BLaER1 treated with 17β-estradiol and CSF1 and Interleukin-3, amounts not matched to agents 10 nM and 100 nM (cell line): Measurements from ENCODE around the gene PHACTR3.
"Not testable (repeated sequence)": the region's sequence is repeated elsewhere in the genome, so short reads cannot be mapped to it uniquely, and the experiment has no call there.

Source experiments
- H3K27ac ChIP-seq, 11 experiments: shearing (Covaris generic); formaldehyde crosslinking; 2 replicates each; pipeline ENCODE4 v1.8.1; 2022
- H3K27me3 ChIP-seq, 11 experiments: shearing (Covaris generic); formaldehyde crosslinking; 2 replicates each; pipeline ENCODE4 v1.8.1; 2022
- H3K36me3 ChIP-seq, 11 experiments: shearing (Covaris generic); formaldehyde crosslinking; 2 replicates each; pipeline ENCODE4 v1.8.1; 2022
- H3K4me1 ChIP-seq, 10 experiments: shearing (Covaris generic); formaldehyde crosslinking; 2 replicates each; pipeline ENCODE4 v1.8.1; 2022
- H3K4me2 ChIP-seq, 11 experiments: shearing (Covaris generic); formaldehyde crosslinking; 2 replicates each; pipeline ENCODE4 v1.8.1; 2022
- H3K4me3 ChIP-seq, 10 experiments: shearing (Covaris generic); formaldehyde crosslinking; 2 replicates each; pipeline ENCODE4 v1.8.1; 2022
- H3K9ac ChIP-seq, 11 experiments: shearing (Covaris generic); formaldehyde crosslinking; 2 replicates each; pipeline ENCODE4 v1.8.1; 2022
- H3K9me3 ChIP-seq, 11 experiments: shearing (Covaris generic); formaldehyde crosslinking; replicated peaks in 1 of 11; 2 replicates each; pipeline ENCODE4 v1.8.1; 2022
- H4K20me1 ChIP-seq, 11 experiments: shearing (Covaris generic); formaldehyde crosslinking; 2 replicates each; pipeline ENCODE4 v1.8.1; 2022
- Cebpa-rat ChIP-seq, 11 experiments: shearing (Covaris generic); IDR thresholded peaks; 2 replicates each; pipeline ENCODE4 v1.8.1; 2022

Gene PHACTR3

DNA sequence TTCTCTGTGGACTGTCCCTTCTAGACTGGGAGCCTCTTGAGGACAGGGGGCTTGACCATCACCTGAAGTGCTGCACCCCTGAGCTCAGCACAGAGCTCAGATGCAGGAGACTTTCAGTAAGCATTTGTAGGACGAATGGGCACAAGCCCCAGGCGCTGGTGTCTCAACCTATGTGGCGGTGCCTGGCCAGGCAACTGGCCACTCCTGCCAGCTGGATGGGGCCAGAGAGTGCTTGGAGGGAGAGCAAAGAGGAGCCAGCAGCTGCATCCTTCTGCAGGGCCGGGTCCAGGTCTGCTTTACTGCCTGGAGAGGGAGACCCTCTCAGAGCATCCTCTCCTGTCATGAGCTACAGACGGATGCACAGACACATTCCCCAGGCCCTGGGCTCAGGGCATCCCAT is 4.5 kb downstream of the PHACTR3 start:
- H3K4me3 ChIP-seq: no peak overlapping the region
- H3K4me2 ChIP-seq: peak overlapping the region in 10 of 11 experiments; percentile 12 to 99 (median 94); a peak in 20 of 22 replicates
- peaks cover 50 to 94% (median 88%) of the 10 kb centered on the region in 10 experiments for H3K4me1 ChIP-seq
- peaks cover 0 to 92% (median 0%) of the 10 kb centered on the region in 11 experiments; a peak in 8 of 22 replicates for H4K20me1 ChIP-seq
- H3K27me3 ChIP-seq: peaks cover 0 to 34% (median 0%) of the 10 kb centered on the region in 11 experiments; a peak in 4 of 22 replicates
- H3K27ac ChIP-seq: peak overlapping the region in 7 of 11 experiments; percentile 4 to 58 (median 52); a peak in 9 of 22 replicates
- H3K9me3 ChIP-seq: no peaks in the 10 kb centered on the region
- H3K9ac ChIP-seq: peak overlapping the region in 4 of 11 experiments; percentile 12 to 43 (median 30); a peak in 3 of 22 replicates
- peaks cover 0 to 76% (median 15%) of the 10 kb centered on the region in 11 experiments; a peak in 10 of 22 replicates for H3K36me3 ChIP-seq
- no peak for TF ChIP-seq Cebpa-rat (IDR thresholded peaks at IDR 0.05)

DNA sequence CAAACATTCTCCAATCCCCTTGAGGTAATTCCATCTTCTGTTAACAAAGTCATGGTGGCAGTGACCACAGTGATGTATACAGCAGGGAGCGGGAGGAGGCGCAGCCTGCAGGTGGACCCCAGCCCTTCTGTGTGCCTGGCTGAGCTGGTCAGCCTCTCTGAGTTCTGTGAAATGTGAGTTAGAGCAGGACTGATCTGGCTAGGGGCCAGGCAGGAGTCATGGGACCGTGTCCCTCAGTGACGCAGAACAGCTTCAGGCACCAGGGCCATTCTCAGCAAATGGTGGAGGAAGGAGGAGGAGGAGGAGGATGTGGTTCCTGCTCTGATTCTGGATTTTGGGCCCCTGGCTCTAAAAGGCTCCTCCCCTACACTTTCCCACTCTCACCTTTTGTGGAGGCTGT is 6.9 kb downstream of the PHACTR3 start:
- Histone ChIP-seq H3K9me3 (no peaks in the 10 kb centered on the region), H3K36me3 (peaks cover 0 to 95% (median 21%) of the 10 kb centered on the region in 11 experiments; a peak in 10 of 22 replicates), H3K9ac (peak overlapping the region in 1 of 11 experiments; percentile 32; a peak in 3 of 22 replicates), H3K4me1 (peaks cover 62 to 100% (median 99%) of the 10 kb centered on the region in 10 experiments), H3K27ac (peak overlapping the region in 9 of 11 experiments; percentile 18 to 66 (median 32); a peak in 14 of 22 replicates), H4K20me1 (peaks cover 0 to 98% (median 4%) of the 10 kb centered on the region in 11 experiments; a peak in 9 of 22 replicates), H3K4me2 (peak overlapping the region; percentile 52 to 99 (median 85)), H3K4me3 (no peak overlapping the region), H3K27me3 (peaks cover 0 to 14% (median 0%) of the 10 kb centered on the region in 11 experiments; a peak in 4 of 22 replicates)
- no peak for TF ChIP-seq Cebpa-rat (IDR thresholded peaks at IDR 0.05)

DNA sequence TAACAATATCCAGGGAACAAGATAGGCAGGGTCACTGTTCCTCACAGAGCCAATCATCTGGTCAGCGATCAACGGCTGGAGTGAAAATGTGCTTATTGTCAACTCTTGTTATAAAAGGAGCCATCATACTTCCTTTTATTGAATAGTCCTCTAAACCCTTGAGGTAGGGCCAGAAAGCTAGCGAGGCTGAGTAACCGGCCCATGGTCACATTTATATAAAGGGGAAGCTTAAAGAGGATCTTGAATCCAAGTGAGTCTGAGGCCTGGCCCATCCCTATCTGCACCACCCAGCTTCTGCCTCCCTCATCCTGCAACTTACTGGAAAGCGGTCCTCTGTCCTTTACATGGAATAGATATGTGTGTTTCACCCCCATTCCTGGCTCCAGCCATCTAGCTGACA is 9.5 kb downstream of the PHACTR3 start:
- Histone ChIP-seq H3K27me3 (no peaks in the 10 kb centered on the region), H3K4me1 (peaks cover 73 to 100% (median 99%) of the 10 kb centered on the region in 10 experiments), H3K4me3 (no peak overlapping the region), H3K36me3 (peaks cover 0 to 95% (median 21%) of the 10 kb centered on the region in 11 experiments; a peak in 10 of 22 replicates), H4K20me1 (peaks cover 0 to 98% (median 10%) of the 10 kb centered on the region in 11 experiments; a peak in 9 of 22 replicates), H3K27ac (peak overlapping the region in 5 of 11 experiments; percentile 16 to 68 (median 25); a peak in 7 of 22 replicates), H3K4me2 (peak overlapping the region; percentile 14 to 91 (median 53); a peak in 19 of 22 replicates), H3K9me3 (no peaks in the 10 kb centered on the region), H3K9ac (no peak overlapping the region)
- TF ChIP-seq Cebpa-rat (IDR thresholded peaks at IDR 0.05): no peak

- no peak for TF ChIP-seq Cebpa-rat (IDR thresholded peaks at IDR 0.05)
- Histone ChIP-seq H3K27ac (peak overlapping the region in 4 of 11 experiments; percentile 19 to 68 (median 38); a peak in 5 of 22 replicates), H4K20me1 (peaks cover 0 to 100% (median 10%) of the 10 kb centered on the region in 11 experiments; a peak in 9 of 22 replicates), H3K9ac (no peak overlapping the region), H3K4me3 (no peak overlapping the region), H3K4me1 (peaks cover 78 to 100% (median 100%) of the 10 kb centered on the region in 10 experiments), H3K27me3 (no peaks in the 10 kb centered on the region), H3K9me3 (no peaks in the 10 kb centered on the region), H3K4me2 (peak overlapping the region; percentile 14 to 91 (median 65); a peak in 19 of 22 replicates), H3K36me3 (peaks cover 0 to 100% (median 21%) of the 10 kb centered on the region in 11 experiments; a peak in 11 of 22 replicates)
Observed at GRCh38 chr20:59614714-59615113, 10.4 kb downstream of the PHACTR3 start.

DNA sequence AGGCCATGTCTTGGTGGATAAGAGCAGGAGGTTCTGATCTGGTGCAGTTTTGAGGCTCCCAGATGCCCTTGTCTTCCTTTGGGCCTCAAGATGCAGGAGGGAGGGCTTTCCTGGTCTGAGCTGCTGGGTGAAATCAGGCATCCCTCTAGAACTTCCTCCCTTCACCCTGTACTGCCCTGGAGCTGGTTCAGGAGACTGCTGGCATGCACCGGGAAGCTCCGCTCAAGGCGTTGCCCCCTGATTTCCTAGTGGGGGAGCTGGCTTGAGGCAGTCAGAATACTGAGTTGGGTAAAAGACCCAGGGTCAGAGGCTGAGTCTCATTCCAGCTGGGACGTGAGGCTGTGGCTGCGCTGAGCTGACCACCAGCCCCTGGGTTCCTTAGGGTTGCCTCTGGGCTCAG is 12.0 kb downstream of the PHACTR3 start:
- Histone ChIP-seq H3K36me3 (peaks cover 0 to 100% (median 14%) of the 10 kb centered on the region in 11 experiments; a peak in 12 of 22 replicates), H3K27ac (peak overlapping the region in 4 of 11 experiments; percentile 12 to 68 (median 15); a peak in 4 of 22 replicates), H3K4me3 (no peak overlapping the region), H3K27me3 (no peaks in the 10 kb centered on the region), H3K4me2 (peak overlapping the region in 10 of 11 experiments; percentile 12 to 91 (median 69); a peak in 17 of 22 replicates), H3K9me3 (no peaks in the 10 kb centered on the region), H3K9ac (0 out of 22 replicates have a peak overlapping the region, but pooled peaks of 2 of the 11 experiments have one; percentile 2 to 16), H3K4me1 (peaks cover 62 to 100% (median 99%) of the 10 kb centered on the region in 10 experiments), H4K20me1 (peaks cover 0 to 100% (median 10%) of the 10 kb centered on the region in 11 experiments; a peak in 9 of 22 replicates)
- TF ChIP-seq Cebpa-rat (IDR thresholded peaks at IDR 0.05): no peak

DNA sequence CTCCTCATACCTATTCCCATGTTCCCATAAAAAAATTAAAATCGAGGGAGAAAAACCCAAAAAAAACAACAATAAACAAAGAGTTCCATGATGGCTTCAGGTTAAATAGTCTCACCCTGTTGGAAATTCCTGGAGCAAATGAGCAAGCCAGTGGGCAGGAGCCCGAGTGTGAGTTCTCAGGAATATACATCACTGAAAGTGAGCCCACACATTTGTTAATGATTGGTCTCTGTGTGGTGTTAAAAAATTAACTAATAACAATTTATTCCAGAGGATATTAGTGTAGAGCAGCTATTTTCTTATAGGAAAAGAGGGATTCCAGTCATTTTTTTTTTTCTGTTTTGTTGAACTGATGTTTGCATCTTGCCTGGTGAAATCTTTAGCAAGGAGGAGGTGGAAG is 12.9 kb downstream of the PHACTR3 start:
- Histone ChIP-seq H4K20me1 (peaks cover 0 to 100% (median 10%) of the 10 kb centered on the region in 11 experiments; a peak in 9 of 22 replicates), H3K4me2 (peak overlapping the region in 9 of 11 experiments; percentile 65 to 91 (median 73); a peak in 17 of 22 replicates), H3K4me1 (peaks cover 53 to 100% (median 98%) of the 10 kb centered on the region in 10 experiments), H3K9ac (peak overlapping the region in 4 of 11 experiments; percentile 25 to 48 (median 34); a peak in 6 of 22 replicates), H3K36me3 (peaks cover 0 to 100% (median 11%) of the 10 kb centered on the region in 11 experiments; a peak in 12 of 22 replicates), H3K9me3 (no peaks in the 10 kb centered on the region), H3K27ac (peak overlapping the region in 5 of 11 experiments; percentile 36 to 68 (median 50); a peak in 4 of 22 replicates), H3K4me3 (no peak overlapping the region), H3K27me3 (no peaks in the 10 kb centered on the region)
- TF ChIP-seq Cebpa-rat (IDR thresholded peaks at IDR 0.05): no peak

GRCh38 chr20:59618131-59618530 is 13.8 kb downstream of the PHACTR3 start:
- no peaks in the 10 kb centered on the region for H3K27me3 ChIP-seq

DNA sequence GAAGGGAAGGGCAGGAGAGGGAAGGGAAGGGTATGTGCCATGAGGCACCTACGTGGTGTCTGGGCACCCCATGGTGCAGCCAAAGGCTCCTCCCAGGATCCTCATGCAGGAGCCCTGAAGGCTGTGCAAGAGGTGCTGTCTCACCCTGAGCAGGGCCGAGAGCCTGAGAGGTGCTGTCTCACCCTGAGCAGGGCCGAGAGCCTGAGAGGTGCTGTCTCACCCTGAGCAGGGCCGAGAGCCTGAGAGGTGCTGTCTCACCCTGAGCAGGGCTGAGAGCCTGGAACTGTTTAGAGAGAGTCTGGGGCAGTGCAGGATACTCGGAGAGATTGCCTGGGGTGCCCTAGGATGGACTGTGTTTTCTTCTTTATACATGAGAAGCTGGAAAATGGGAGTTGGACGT is 14.2 kb downstream of the PHACTR3 start:
- not testable (repeated sequence) for H3K9me3 ChIP-seq, H3K27me3 ChIP-seq, H3K4me3 ChIP-seq
- Histone ChIP-seq H3K36me3 (peaks cover 0 to 100% (median 13%) of the 10 kb centered on the region in 11 experiments; a peak in 12 of 22 replicates), H3K27ac (peak overlapping the region in 8 of 11 experiments; percentile 10 to 68 (median 48); a peak in 13 of 22 replicates), H3K9ac (peak overlapping the region in 7 of 11 experiments; percentile 0 to 48 (median 34); a peak in 8 of 22 replicates), H4K20me1 (peaks cover 0 to 100% (median 10%) of the 10 kb centered on the region in 11 experiments; a peak in 9 of 22 replicates), H3K4me2 (peak overlapping the region; percentile 59 to 91 (median 70)), H3K4me1 (peaks cover 41 to 96% (median 88%) of the 10 kb centered on the region in 10 experiments)

More at GRCh38 chr20:59618131-59618530, 13.8 kb downstream of the PHACTR3 start:
- peak overlapping the region in 7 of 11 experiments; percentile 25 to 48 (median 34); a peak in 10 of 22 replicates for H3K9ac ChIP-seq
- H3K9me3 ChIP-seq: no peaks in the 10 kb centered on the region
- peaks cover 0 to 100% (median 10%) of the 10 kb centered on the region in 11 experiments; a peak in 9 of 22 replicates for H4K20me1 ChIP-seq
- H3K27ac ChIP-seq: peak overlapping the region in 8 of 11 experiments; percentile 10 to 68 (median 48); a peak in 16 of 22 replicates
- peaks cover 0 to 100% (median 9%) of the 10 kb centered on the region in 11 experiments; a peak in 12 of 22 replicates for H3K36me3 ChIP-seq
- peaks cover 45 to 96% (median 92%) of the 10 kb centered on the region in 10 experiments for H3K4me1 ChIP-seq
- H3K4me3 ChIP-seq: no peak overlapping the region
- H3K4me2 ChIP-seq: peak overlapping the region; percentile 59 to 91 (median 70)
- TF ChIP-seq Cebpa-rat (IDR thresholded peaks at IDR 0.05): no peak
